ENCODE results near the gene SLC49A3. TPM values are rescaled to one million over a fixed set of nuclear protein-coding genes. Genes with fewer than 3 reads are reported as not detected.

SLC49A3 gene
- total and polyA plus RNA-seq, 10 of the 15 experiments (the other 5 are each of a cell fraction or from before 2014, with no cell fraction given): 0.09 to 0.85 (median 0.18) TPM; not detected in 4

DNA sequence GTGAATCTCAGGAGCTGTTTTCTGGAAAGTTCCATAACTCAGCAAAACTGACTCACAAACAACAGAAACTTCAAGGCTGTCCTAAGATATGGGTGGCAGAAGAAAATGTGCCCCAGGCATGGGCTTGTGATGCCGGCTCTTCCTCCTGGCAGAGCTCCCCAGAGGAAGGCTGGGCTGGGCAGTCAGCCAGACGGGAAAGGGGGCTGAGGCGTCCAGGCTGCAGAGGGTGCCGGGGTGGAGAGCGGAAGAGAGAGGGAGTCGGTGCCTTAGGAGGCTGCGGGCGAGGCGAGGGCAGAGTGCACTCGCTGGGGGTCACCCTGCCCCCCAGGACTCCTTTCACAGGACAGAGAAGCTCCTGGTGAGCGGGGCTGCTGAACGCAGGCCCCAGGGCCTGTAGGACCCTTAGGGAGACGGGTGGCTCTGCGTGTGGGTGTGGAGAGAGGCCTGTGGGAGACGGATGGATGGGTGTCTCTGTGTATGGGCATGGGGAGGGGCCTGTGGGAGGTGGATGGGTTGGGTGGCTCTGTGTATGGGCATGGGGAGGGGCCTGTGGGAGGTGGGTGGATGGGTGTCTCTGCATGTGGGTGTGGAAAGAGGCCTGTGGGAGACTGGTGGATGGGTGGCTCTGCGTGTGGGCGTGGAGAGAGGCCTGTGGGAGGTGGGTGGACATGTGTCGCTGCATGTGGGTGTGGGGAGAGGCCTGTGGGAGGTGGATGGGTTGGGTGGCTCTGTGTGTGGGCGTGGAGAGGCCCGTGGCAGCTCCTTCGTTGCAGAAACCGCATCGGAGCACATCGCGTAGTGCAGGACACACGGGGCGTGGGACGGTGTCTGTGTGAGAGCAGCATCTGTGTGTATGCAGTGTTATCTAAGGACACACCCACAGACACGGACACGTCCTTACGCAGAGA is 32.6 kb upstream of the SLC49A3 start:
- Histone ChIP-seq H2AFZ (ENCODE audit: control insufficient read depth, low read depth, low read length) (no peak overlapping the region), H3K9ac (ENCODE audit: control insufficient read depth, insufficient read depth, low read length) (no peak overlapping the region), H3K36me3 (ENCODE audit: control insufficient read depth in 2 of 2, insufficient read depth in 2 of 2, low read length in 1 of 2) (peaks cover 2 to 11% of the 10 kb centered on the region in 2 experiments; a peak in 2 of 4 replicates), H3K27ac (ENCODE audit: control insufficient read depth, insufficient read depth) (no peak overlapping the region), H3K4me3 (no peak overlapping the region), H3K79me2 (ENCODE audit: control insufficient read depth, insufficient read depth, low read length) (no peaks in the 10 kb centered on the region; the same call in none of the 2 replicates), H4K20me1 (ENCODE audit: control insufficient read depth, insufficient read depth) (peaks cover 2% of the 10 kb centered on the region; the same call in 1 of the 2 replicates), H3K4me2 (ENCODE audit: control insufficient read depth, insufficient read depth) (no peak overlapping the region), H3K27me3 (replicated peaks in 1 of 2; ENCODE audit: control insufficient read depth in 2 of 2, insufficient read depth in 2 of 2, low read length in 1 of 2) (no peaks in the 10 kb centered on the region), H3K9me3 (replicated peaks; ENCODE audit: control insufficient read depth, insufficient read depth, low read length) (no peaks in the 10 kb centered on the region; the same call in 2 of the 3 replicates), H3K4me1 (ENCODE audit: control insufficient read depth, insufficient read depth, low read length) (no peaks in the 10 kb centered on the region)
- ATAC-seq (no peak), DNase-seq (ENCODE audit: low read depth, low spot score) (no peak), FAIRE-seq (no peak)
- SMC1A ChIA-PET (ENCODE audit: uncharacterized antibody, unreplicated experiment): no interaction called here
- RAD21 ChIA-PET (ENCODE audit: unreplicated experiment): no interaction called here
- no TSS peak for BruUV-seq (replicated peaks)
- 97% methylated on average over 31 of the region's 31 CpGs for WGBS (ENCODE audit: insufficient coverage, insufficient replicate concordance, low lambda C conversion rate, missing lambda C conversion rate)
- intact Hi-C loops (cut with micrococcal nuclease; ENCODE audit: unreplicated experiment) (no loop called here), in situ Hi-C loops (cut with MboI) (no loop called here)
- CTCF ChIA-PET: no interaction called here
- POLR2A ChIA-PET: no interaction called here
- TF ChIP-seq BRCA1 (IDR thresholded peaks at IDR 0.05; ENCODE audit: low read depth, low read length) (no peak), EGR1 (IDR thresholded peaks at IDR 0.05; ENCODE audit: borderline replicate concordance in 1 of 2, low read depth in 2 of 2, low read length in 2 of 2) (no peak), CBFB (IDR thresholded peaks at IDR 0.05; ENCODE audit: low read depth) (no peak), MEF2B (IDR thresholded peaks at IDR 0.05; ENCODE audit: partially characterized antibody, poor library complexity, severe bottlenecking) (no peak), ZNF274 (IDR thresholded peaks at IDR 0.05; ENCODE audit: insufficient read depth, insufficient read length) (no peak), EED (IDR thresholded peaks at IDR 0.05; ENCODE audit: low read depth) (no peak), CEBPB (IDR thresholded peaks at IDR 0.05; ENCODE audit: borderline replicate concordance in 1 of 2, low read depth in 2 of 2, low read length in 2 of 2) (no peak), PAX8 (IDR thresholded peaks at IDR 0.05) (no peak), POU2F2 (IDR thresholded peaks at IDR 0.05; ENCODE audit: borderline replicate concordance, low read depth, low read length) (no peak)
- TF ChIP-seq, protein P1, sequence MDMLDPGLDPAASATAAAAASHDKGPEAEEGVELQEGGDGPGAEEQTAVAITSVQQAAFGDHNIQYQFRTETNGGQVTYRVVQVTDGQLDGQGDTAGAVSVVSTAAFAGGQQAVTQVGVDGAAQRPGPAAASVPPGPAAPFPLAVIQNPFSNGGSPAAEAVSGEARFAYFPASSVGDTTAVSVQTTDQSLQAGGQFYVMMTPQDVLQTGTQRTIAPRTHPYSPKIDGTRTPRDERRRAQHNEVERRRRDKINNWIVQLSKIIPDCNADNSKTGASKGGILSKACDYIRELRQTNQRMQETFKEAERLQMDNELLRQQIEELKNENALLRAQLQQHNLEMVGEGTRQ (IDR thresholded peaks at IDR 0.05; ENCODE audit: borderline replicate concordance, low read depth, low read length): no peak
- TF ChIP-seq, protein P2, sequence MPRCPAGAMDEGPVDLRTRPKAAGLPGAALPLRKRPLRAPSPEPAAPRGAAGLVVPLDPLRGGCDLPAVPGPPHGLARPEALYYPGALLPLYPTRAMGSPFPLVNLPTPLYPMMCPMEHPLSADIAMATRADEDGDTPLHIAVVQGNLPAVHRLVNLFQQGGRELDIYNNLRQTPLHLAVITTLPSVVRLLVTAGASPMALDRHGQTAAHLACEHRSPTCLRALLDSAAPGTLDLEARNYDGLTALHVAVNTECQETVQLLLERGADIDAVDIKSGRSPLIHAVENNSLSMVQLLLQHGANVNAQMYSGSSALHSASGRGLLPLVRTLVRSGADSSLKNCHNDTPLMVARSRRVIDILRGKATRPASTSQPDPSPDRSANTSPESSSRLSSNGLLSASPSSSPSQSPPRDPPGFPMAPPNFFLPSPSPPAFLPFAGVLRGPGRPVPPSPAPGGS (IDR thresholded peaks at IDR 0.05; ENCODE audit: borderline replicate concordance, insufficient read depth, low read depth, low read length, poor library complexity, severe bottlenecking): no peak

Measured in GM12878 (cell line).